Breast epithelium (tissue), 4 donors: Measurements from ENCODE around the gene DYNLRB1. TPM values are rescaled to one million over a fixed set of nuclear protein-coding genes. Genes with fewer than 3 reads are reported as not detected.

Experiments used
- DNase-seq, 2 donors: peaks; one replicate each; pipeline ENCODE4 v3.0.0-alpha.2; 2019; ENCODE audit warnings: low spot score in 2 of 2
- H3K27ac ChIP-seq, 2 donors: fragments of 200-600 bp; sonication (generic) in 1 of 2; one replicate each; pipeline ENCODE4 v1.5.1; 2016 to 2019; ENCODE audit warnings: mild to moderate bottlenecking in 1 of 2
- H3K27me3 ChIP-seq, 2 donors: fragments of 200-600 bp; sonication (generic) in 1 of 2; one replicate each; pipeline versions ENCODE4 v1.5.1 to v1.6.0; 2017 to 2019; ENCODE audit warnings: control low read depth in 1 of 2, mild to moderate bottlenecking in 1 of 2
- H3K36me3 ChIP-seq: fragments of 200-600 bp; one replicate; pipeline ENCODE4 v1.5.1; 2019
- H3K4me1 ChIP-seq, 2 donors: fragments of 200-600 bp; sonication (generic); one replicate each; pipeline ENCODE4 v1.5.1; 2016 to 2019; ENCODE audit warnings: control low read depth in 1 of 2
- H3K4me3 ChIP-seq, 3 donors: fragments of 200-600 bp; sonication (generic); 1 replicate in 2 of 3; 2 replicates in 1 of 3; pipeline ENCODE4 v1.5.1; 2016 to 2019; ENCODE audit warnings: mild to moderate bottlenecking in 3 of 3, moderate library complexity in 2 of 3
- H3K9me3 ChIP-seq, 2 donors: fragments of 200-600 bp; sonication (generic) in 1 of 2; one replicate each; pipeline ENCODE4 v1.5.1; 2016 to 2019; ENCODE audit warnings: control low read depth in 1 of 2
- CTCF ChIP-seq, 3 donors: fragments of 450-650 bp; IDR thresholded peaks; one replicate each; pipeline ENCODE4 v1.5.1; 2016 to 2017; ENCODE audit warnings: antibody characterized with exemption in 3 of 3, mild to moderate bottlenecking in 3 of 3, moderate library complexity in 3 of 3
- POLR2A ChIP-seq: fragments of 450-650 bp; IDR thresholded peaks from one replicate; pipeline ENCODE4 v1.6.1; 2016; ENCODE audit warnings: antibody characterized with exemption, mild to moderate bottlenecking, moderate library complexity
- POLR2AphosphoS5 ChIP-seq, 3 donors: sonication (generic); formaldehyde crosslinking; IDR thresholded peaks; one replicate each; pipeline ENCODE4 v1.6.1; 2017; ENCODE audit warnings: antibody characterized with exemption in 3 of 3
- intact Hi-C: fragments of 100-400 bp; cut with DNase I; formaldehyde crosslinking; loops from one replicate; pipeline ENCODE4 v1.15.1; 2023; ENCODE audit warnings: low total_unique reads
- total RNA-seq, 3 donors: library from RNA; depleted of rRNA; stranded (reverse); fragments of >200 nt; gene quantifications; one replicate each; pipeline ENCODE4 v1.1.0, GENCODE V29; 2016

The DYNLRB1 gene
- total RNA-seq = 10 to 100 TPM; 77.7 to 100.0 (median 98.1) TPM

GRCh38 chr20:34516247-34517113, at the start of gene DYNLRB1:
DYNLRB1 (plus strand) TSS chr20:34516422; CDS start chr20:34516459, 37 bp downstream.
- H3K27me3 ChIP-seq = no peaks in the 10 kb centered on the region
- H3K9me3 ChIP-seq = no peaks in the 10 kb centered on the region
- intact Hi-C loops = no loop called here
- TF ChIP-seq CTCF (IDR thresholded peaks at IDR 0.05) (no peak), POLR2AphosphoS5 (IDR thresholded peaks at IDR 0.05) (peak; percentile 87 to 97 (median 91)), POLR2A (peak; percentile 91)
- H3K27ac ChIP-seq = peak within 1 kb of the TSS; percentile 96 to 97
- peak within 1 kb of the TSS; percentile 82 to 89 (median 83) for H3K4me3 ChIP-seq
- peak; percentile 95 to 97 for DNase-seq
- no peaks in the 10 kb centered on the region for H3K36me3 ChIP-seq
- peaks cover 0 to 4% of the 10 kb centered on the region in 2 donors for H3K4me1 ChIP-seq

GRCh38 chr20:34468951-34469350, 47.3 kb upstream of the DYNLRB1 start:
- intact Hi-C loops = no loop called here
- Histone ChIP-seq H3K4me1 (no peaks in the 10 kb centered on the region), H3K9me3 (no peaks in the 10 kb centered on the region), H3K36me3 (peaks cover 4% of the 10 kb centered on the region), H3K4me3 (no peak overlapping the region), H3K27ac (no peak overlapping the region), H3K27me3 (no peaks in the 10 kb centered on the region)
- TF ChIP-seq POLR2AphosphoS5 (IDR thresholded peaks at IDR 0.05) (no peak), POLR2A (no peak), CTCF (IDR thresholded peaks at IDR 0.05) (no peak)
- no peak for DNase-seq

GRCh38 chr20:34472246-34472925, 43.8 kb upstream of the DYNLRB1 start:
- Histone ChIP-seq H3K4me1 (no peaks in the 10 kb centered on the region), H3K9me3 (no peaks in the 10 kb centered on the region), H3K27ac (no peak overlapping the region), H3K4me3 (no peak overlapping the region), H3K27me3 (no peaks in the 10 kb centered on the region), H3K36me3 (peaks cover 4% of the 10 kb centered on the region)
- intact Hi-C loops = no loop called here
- DNase-seq = no peak
- no peak for TF ChIP-seq CTCF (IDR thresholded peaks at IDR 0.05)
- TF ChIP-seq POLR2A = no peak
- no peak for TF ChIP-seq POLR2AphosphoS5 (IDR thresholded peaks at IDR 0.05)

- Histone ChIP-seq H3K9me3 (no peaks in the 10 kb centered on the region), H3K27ac (no peak overlapping the region), H3K4me3 (no peak overlapping the region), H3K27me3 (no peaks in the 10 kb centered on the region), H3K4me1 (no peaks in the 10 kb centered on the region), H3K36me3 (peaks cover 4% of the 10 kb centered on the region)
- intact Hi-C loops = no loop called here
- TF ChIP-seq CTCF (IDR thresholded peaks at IDR 0.05) (no peak), POLR2AphosphoS5 (IDR thresholded peaks at IDR 0.05) (no peak), POLR2A (no peak)
- DNase-seq = no peak
Measured at GRCh38 chr20:34473262-34473883, 42.8 kb upstream of the DYNLRB1 start.
